Activated naive CD4-positive, alpha-beta T cell treated with anti-CD3 and anti-CD28 coated beads, Interleukin-2, amount 50 U/mL, for 72 hours (primary cell): ENCODE data around the gene ANXA6. TPM values are rescaled to one million over a fixed set of nuclear protein-coding genes. Genes with fewer than 3 reads are reported as not detected.
A peak's percentile ranks its signal among the peaks of the same experiment; 100 is the strongest.

Experiments used
- ATAC-seq, 2 donors: fragments of 150-1000 bp; cut with Tn5 transposase; 2 replicates each; pipeline ENCODE4 v1.10.0; 2021; ENCODE audit warnings: mild to moderate bottlenecking in 2 of 2, moderate library complexity in 2 of 2
- DNase-seq, 2 donors: peaks; one replicate each; pipeline ENCODE4 v3.0.0; 2021 to 2022; ENCODE audit warnings: low spot score in 2 of 2
- H3K27ac Mint-ChIP-seq, 2 donors: one replicate each; pipeline ENCODE4 v1.8.0; 2022; ENCODE audit warnings: mild to moderate bottlenecking in 2 of 2, mixed read lengths in 2 of 2
- H3K36me3 Mint-ChIP-seq, 2 donors: one replicate each; pipeline ENCODE4 v1.8.0; 2022; ENCODE audit warnings: mixed read lengths in 2 of 2
- H3K9me3 Mint-ChIP-seq, 2 donors: one replicate each; pipeline ENCODE4 v1.8.0; 2022; ENCODE audit warnings: mixed read lengths in 2 of 2
- total RNA-seq, 2 donors: library from RNA; stranded (reverse); gene quantifications; one replicate each; pipeline ENCODE4 v1.2.3, GENCODE V29; 2022

ANXA6 gene
- total RNA-seq, 2 donors from 2014 or later, result 282 to 356 TPM

GRCh38 chr5:151077419-151077818, 80.2 kb downstream of the ANXA6 start:
- DNase-seq, result no peak
- H3K36me3 Mint-ChIP-seq, result peaks cover 51 to 59% of the 10 kb centered on the region in 2 donors
- peak overlapping the region; percentile 89 to 93 for H3K27ac Mint-ChIP-seq
- H3K9me3 Mint-ChIP-seq, result no peaks in the 10 kb centered on the region
- ATAC-seq, result no peak

DNA sequence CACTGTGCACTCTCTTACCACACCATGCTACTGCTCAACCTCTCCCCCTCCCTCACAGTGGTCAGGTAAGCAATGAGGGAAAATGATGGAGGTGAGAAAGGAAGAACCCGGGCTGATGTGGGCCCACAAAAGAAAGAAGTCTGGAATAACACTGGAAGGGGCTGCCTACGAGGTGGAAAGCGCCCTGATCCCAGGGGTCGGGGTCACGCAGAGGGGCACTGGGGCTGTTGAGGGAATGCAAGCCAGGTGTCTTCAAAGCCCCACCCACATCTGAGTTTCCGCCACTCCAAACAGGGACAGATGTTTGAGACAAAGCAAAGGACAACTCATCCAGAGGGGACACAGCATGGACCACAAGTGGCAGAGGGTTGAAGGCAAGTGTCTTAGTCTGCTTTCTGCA, 81.0 kb downstream of the ANXA6 start:
- peak overlapping the region; percentile 87 to 89 for H3K27ac Mint-ChIP-seq
- DNase-seq (no peak), ATAC-seq (no peak)
- H3K36me3 Mint-ChIP-seq, result peaks cover 50 to 63% of the 10 kb centered on the region in 2 donors
- no peaks in the 10 kb centered on the region for H3K9me3 Mint-ChIP-seq

- Mint-ChIP-seq H3K36me3 (peaks cover 50 to 63% of the 10 kb centered on the region in 2 donors), H3K9me3 (no peaks in the 10 kb centered on the region), H3K27ac (peak overlapping the region; percentile 87 to 89)
- ATAC-seq (peak in 1 of 2 donors; percentile 39), DNase-seq (no peak)
These were observed 81.8 kb downstream of the ANXA6 start for GRCh38 chr5:151075698-151076331.

DNA sequence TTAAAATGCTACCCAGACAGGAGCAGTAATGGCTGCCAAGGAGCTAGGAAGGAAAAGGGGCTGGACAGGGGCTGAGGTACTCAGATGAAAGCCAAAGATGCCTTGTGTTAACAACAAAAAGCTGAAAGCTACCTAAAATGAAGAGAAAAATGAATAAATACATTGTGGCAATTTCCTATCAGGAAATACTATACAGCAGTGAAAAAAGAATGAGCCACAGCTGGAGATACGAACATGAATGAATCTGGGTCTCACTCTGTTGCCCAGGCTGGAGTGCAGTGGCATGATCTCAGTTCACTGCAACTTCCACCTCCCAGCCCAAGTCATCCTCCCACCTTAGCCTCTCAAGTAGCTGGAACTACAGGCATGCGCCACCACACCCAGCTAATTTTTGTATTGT, 83.0 kb downstream of the ANXA6 start:
- H3K9me3 Mint-ChIP-seq, result no peaks in the 10 kb centered on the region
- H3K27ac Mint-ChIP-seq, result no peak overlapping the region
- ATAC-seq, result no peak
- H3K36me3 Mint-ChIP-seq, result peaks cover 42 to 56% of the 10 kb centered on the region in 2 donors
- no peak for DNase-seq

DNA sequence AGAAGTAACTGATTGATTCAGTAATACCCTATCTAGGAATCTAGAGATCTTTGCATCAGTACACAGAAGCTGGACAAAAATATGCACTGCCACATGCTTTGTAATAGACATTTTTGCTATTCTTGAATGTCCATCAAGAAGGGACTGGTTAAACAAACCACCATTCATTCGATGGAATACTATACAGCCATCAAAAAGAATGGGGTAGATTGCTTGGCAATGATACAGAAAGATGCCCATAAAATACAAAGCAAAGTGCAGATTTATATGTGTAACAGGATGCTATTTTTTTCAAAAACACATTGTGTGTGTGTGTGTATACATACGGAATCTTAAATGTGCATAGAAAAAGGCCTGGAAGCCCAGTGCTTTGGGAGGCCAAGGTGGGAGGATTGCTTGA, 84.3 kb downstream of the ANXA6 start:
- ATAC-seq (no peak), DNase-seq (no peak)
- no peak overlapping the region for H3K27ac Mint-ChIP-seq
- H3K9me3 Mint-ChIP-seq, result no peaks in the 10 kb centered on the region
- peaks cover 36 to 53% of the 10 kb centered on the region in 2 donors for H3K36me3 Mint-ChIP-seq

GRCh38 chr5:151072630-151073025, 85.0 kb downstream of the ANXA6 start:
- Mint-ChIP-seq H3K36me3 (peaks cover 34 to 52% of the 10 kb centered on the region in 2 donors), H3K9me3 (no peaks in the 10 kb centered on the region), H3K27ac (peak overlapping the region; percentile 36 to 44)
- DNase-seq (no peak), ATAC-seq (no peak)

DNA sequence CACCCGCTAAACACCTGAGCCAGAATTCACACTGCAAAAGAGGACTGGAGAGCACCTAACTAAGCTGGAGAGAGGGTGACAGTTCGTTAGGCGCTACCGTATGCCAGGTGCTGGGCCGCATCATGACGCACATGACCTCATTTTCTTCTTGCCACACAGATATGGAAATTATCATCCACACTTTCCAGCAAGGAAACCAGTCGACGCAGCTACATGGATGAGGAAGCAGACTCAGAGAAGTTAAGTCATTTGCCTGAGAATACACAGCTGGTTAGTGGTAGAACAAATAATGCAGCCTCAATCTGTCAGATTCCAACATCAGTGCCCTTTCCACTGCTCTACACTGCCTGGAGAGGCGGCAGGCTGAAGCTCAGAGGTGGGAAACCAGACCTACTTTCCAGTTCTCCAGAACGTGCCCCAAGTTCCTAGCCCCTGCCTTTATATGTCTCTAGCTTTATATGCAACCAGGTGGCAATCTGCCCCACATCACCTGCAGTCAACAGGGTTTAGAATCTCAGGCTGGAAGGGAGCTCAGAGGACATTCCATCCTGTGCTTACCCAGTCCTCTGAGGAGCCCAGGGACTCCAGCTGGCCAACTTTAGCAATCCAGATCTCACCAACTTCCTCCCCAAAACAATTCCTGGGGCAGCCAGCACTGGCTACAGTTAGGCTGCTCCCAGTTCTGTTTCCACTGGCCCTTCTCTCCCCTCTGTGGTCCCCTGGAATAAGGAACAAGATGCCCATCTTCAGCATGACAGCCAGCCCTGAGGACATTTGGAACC, 85.5 kb downstream of the ANXA6 start:
- H3K9me3 Mint-ChIP-seq, result no peaks in the 10 kb centered on the region
- peak overlapping the region; percentile 36 to 44 for H3K27ac Mint-ChIP-seq
- no peak for ATAC-seq
- DNase-seq, result no peak
- peaks cover 34 to 52% of the 10 kb centered on the region in 2 donors for H3K36me3 Mint-ChIP-seq

- Mint-ChIP-seq H3K9me3 (no peaks in the 10 kb centered on the region), H3K36me3 (peaks cover 25 to 42% of the 10 kb centered on the region in 2 donors), H3K27ac (no peak overlapping the region)
- ATAC-seq, result no peak
- no peak for DNase-seq
These were observed 86.6 kb downstream of the ANXA6 start for GRCh38 chr5:151071021-151071420.

DNA sequence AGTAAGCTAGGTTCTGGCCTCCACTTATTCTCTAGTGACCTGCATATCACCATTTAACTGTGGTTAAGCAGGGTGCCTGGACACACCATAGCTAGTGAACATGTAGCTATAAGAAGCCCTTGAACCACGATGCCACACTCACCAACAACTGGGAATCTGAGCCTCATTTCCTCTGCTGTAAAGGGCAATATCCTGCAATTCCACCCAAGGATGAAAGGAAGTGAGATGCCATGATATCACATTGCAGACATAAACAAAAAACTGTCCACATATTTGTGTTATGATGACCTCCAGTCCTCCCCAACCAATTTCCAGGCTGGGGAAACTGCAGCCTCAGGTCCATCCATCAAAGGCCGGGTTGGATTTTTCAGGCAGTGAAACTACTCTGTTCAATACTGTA, 87.1 kb downstream of the ANXA6 start:
- H3K27ac Mint-ChIP-seq, result no peak overlapping the region
- H3K36me3 Mint-ChIP-seq, result peaks cover 19 to 36% of the 10 kb centered on the region in 2 donors
- ATAC-seq, result no peak
- H3K9me3 Mint-ChIP-seq, result no peaks in the 10 kb centered on the region
- DNase-seq, result no peak

DNA sequence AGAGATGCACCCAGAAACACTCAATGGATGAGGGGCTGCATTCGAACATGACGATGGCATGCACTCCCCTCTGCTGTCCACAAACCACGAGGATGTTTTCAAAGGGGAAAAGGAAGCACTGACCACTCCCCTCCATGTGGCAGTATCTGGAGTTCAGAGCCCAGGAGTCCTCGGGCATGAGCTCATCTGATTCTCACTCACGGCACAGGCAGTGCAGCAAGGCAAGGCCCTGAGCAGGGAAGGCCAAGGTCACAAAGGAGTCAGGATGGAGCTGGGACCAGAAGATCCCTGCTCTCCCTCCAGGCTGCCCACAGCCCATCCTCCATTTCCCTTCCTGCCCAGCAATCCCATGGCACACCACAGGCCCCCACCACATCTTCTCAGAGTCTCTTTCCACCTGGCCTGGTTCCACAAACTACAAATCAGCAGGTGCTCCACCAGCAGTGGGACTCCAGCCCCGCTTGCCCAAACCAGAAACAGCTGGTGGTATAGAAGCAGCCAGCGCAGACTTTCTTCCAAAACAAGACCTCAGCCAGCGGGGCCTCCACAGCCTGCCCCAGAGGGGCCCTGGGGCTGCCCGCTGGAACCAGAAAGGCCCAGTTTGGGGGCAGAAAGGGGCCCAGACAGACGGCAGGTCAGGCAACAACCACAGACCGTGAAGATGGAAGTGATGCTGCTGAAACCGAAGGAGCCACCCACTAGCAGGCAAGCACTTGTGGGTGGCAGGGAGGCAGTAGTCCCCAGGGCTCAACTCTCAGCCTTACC, 89.0 kb downstream of the ANXA6 start:
- Mint-ChIP-seq H3K27ac (peak overlapping the region; percentile 71 to 89), H3K36me3 (peaks cover 18 to 31% of the 10 kb centered on the region in 2 donors)

DNA sequence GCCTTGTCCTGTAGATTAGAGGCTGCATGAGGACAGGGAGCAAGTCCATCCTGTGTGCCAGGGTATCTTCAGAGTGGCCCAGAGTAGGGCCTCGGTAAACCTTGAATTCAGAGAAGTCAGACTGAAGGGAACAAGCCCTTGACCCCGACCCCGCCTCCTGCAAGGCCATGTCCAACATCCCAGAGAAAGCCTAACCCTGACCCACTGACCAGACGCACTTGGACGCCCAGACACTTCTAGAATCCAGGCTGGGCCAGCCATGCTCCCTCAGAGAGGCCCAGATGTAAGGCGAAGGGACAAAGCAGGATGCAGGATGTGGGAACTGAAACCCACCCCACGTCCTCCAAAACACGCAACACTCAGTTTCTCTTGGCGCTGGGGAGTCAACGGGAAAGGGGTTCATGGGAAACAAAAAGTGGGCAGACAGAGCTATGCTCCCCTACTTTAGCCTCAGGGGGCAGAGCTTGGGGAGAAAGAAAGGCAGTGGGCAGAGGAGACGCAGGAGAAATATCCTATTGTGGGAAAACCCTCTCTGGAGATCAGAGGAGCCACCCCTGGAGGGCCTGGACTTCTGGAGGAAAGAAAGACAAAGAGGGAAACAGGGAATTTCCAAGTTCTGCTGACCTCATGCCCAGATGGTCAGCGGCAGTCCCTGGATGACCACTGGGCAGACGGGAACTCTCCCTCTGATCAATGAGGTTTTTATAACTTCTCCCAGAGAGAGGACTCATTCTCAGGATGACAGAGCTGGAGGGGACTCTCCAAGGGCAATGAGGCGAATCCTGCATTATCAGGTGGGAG, 89.7 kb downstream of the ANXA6 start:
- ATAC-seq (peak in 1 of 2 donors; percentile 9), DNase-seq (peak in 1 of 2 donors; percentile 30)
- Mint-ChIP-seq H3K27ac (peak overlapping the region; percentile 61 to 71), H3K36me3 (peaks cover 16 to 24% of the 10 kb centered on the region in 2 donors), H3K9me3 (no peaks in the 10 kb centered on the region)

More for the DNA sequence above, 89.0 kb downstream of the ANXA6 start:
- H3K9me3 Mint-ChIP-seq, result no peaks in the 10 kb centered on the region
- DNase-seq, result no peak
- ATAC-seq, result peak; percentile 40 to 49

DNA sequence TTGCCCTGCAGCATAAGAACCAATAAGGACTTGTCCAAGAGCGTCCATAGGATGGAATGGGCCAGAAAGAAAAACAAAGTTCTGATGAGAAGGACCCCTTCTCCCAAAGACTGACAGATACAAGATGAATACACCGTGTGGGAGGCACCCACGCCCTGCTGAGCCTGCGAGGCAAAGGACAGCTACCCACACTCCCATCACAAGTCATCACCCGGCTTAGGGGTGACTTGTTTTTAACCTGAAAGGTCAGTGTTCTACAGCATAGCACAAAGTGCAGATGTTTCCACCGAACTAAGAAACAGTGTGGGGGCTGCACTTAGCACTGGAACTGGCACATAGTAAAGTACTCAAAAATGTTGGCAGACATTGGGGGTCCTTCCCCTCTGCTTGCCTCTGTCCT, 90.7 kb downstream of the ANXA6 start:
- Mint-ChIP-seq H3K9me3 (no peaks in the 10 kb centered on the region), H3K36me3 (peaks cover 12 to 17% of the 10 kb centered on the region in 2 donors), H3K27ac (peak overlapping the region; percentile 71 to 77)
- peak in 1 of 2 donors; percentile 41 for DNase-seq
- ATAC-seq, result peak in 1 of 2 donors; percentile 49

GRCh38 chr5:151065609-151066008, 92.0 kb downstream of the ANXA6 start:
- peak; percentile 46 to 56 for ATAC-seq
- peak overlapping the region; percentile 32 to 71 for H3K27ac Mint-ChIP-seq

GRCh38 chr5:151064916-151065499, 92.6 kb downstream of the ANXA6 start:
- Mint-ChIP-seq H3K27ac (peak overlapping the region; percentile 32 to 71), H3K36me3 (peaks cover 16 to 33% of the 10 kb centered on the region in 2 donors), H3K9me3 (no peaks in the 10 kb centered on the region)
- DNase-seq (no peak), ATAC-seq (no peak)

More at GRCh38 chr5:151065609-151066008, 92.0 kb downstream of the ANXA6 start:
- peaks cover 16 to 27% of the 10 kb centered on the region in 2 donors for H3K36me3 Mint-ChIP-seq
- no peak for DNase-seq
- no peaks in the 10 kb centered on the region for H3K9me3 Mint-ChIP-seq

DNA sequence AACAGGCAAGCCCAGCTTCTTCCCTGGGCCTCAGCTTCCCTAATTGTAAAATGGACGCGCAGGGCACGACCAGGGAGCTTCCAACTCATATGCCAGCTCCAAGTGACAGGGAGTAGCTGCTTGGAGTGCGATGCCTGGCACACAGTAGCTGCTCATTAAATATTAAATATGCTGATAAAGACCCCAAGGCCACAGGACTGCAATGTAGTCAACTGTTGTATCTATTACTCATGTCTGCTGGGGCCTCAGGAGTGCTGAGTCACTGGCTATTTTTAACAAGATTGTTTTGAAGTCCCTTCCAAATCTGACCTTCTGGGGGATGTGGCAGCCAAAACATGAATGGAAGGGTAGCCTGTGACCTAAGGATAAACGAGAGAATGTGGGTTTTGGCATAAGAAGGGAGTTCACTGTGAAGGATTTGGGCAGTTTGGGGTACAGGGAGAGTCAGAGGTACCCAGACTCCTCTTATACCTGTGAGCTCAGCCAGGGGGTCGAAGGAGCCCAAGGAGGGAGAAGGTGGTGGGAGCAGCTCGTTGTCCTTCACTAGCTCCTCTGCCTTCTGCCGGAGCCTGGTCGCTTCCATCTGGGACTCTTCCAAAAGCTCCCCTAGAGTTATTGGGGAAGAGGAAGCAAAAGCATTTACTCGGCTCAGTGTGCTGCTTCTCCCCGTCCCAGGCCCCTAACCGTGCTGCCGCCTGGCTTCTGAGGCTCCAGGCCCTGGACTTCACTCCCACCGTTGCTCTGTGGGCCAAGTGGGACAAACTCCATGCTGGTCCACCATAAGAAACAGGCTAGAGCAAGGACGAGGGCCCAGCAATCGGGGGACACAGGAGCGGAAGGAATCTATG, 94.2 kb downstream of the ANXA6 start:
- Mint-ChIP-seq H3K9me3 (no peaks in the 10 kb centered on the region), H3K27ac (peak overlapping the region; percentile 45 to 71), H3K36me3 (peaks cover 28 to 48% of the 10 kb centered on the region in 2 donors)
- DNase-seq (no peak), ATAC-seq (no peak)
